ENCODE results near the gene ABCG1. TPM values are rescaled to one million over a fixed set of nuclear protein-coding genes. Genes with fewer than 3 reads are reported as not detected.

ABCG1 gene
- total RNA-seq, 1 donor from 2014 or later: 138 TPM

- FAIRE-seq (no peak), DNase-seq (ENCODE audit: low read depth) (peak; percentile 35)
- no peaks in the 10 kb centered on the region for H3K27me3 ChIP-seq (ENCODE audit: control insufficient read depth, insufficient read depth, low read length)
- no peaks in the 10 kb centered on the region for H3K36me3 ChIP-seq (ENCODE audit: control insufficient read depth, insufficient read depth, low read length)
- TF ChIP-seq, protein P1, sequence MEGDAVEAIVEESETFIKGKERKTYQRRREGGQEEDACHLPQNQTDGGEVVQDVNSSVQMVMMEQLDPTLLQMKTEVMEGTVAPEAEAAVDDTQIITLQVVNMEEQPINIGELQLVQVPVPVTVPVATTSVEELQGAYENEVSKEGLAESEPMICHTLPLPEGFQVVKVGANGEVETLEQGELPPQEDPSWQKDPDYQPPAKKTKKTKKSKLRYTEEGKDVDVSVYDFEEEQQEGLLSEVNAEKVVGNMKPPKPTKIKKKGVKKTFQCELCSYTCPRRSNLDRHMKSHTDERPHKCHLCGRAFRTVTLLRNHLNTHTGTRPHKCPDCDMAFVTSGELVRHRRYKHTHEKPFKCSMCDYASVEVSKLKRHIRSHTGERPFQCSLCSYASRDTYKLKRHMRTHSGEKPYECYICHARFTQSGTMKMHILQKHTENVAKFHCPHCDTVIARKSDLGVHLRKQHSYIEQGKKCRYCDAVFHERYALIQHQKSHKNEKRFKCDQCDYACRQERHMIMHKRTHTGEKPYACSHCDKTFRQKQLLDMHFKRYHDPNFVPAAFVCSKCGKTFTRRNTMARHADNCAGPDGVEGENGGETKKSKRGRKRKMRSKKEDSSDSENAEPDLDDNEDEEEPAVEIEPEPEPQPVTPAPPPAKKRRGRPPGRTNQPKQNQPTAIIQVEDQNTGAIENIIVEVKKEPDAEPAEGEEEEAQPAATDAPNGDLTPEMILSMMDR (IDR thresholded peaks at IDR 0.05; ENCODE audit: insufficient read depth, low read length, severe bottlenecking): no peak
- H3K4me3 ChIP-seq (ENCODE audit: low read depth, low read length): no peak overlapping the region
These were observed 19.4 kb downstream of the ABCG1 start for GRCh38 chr21:42238185-42238934.

GRCh38 chr21:42239556-42239955 is 20.6 kb downstream of the ABCG1 start:
- TF ChIP-seq, protein P1 (IDR thresholded peaks at IDR 0.05; ENCODE audit: insufficient read depth, low read length, severe bottlenecking): no peak
- no peak for DNase-seq (ENCODE audit: low read depth)
- no peak for FAIRE-seq

DNA sequence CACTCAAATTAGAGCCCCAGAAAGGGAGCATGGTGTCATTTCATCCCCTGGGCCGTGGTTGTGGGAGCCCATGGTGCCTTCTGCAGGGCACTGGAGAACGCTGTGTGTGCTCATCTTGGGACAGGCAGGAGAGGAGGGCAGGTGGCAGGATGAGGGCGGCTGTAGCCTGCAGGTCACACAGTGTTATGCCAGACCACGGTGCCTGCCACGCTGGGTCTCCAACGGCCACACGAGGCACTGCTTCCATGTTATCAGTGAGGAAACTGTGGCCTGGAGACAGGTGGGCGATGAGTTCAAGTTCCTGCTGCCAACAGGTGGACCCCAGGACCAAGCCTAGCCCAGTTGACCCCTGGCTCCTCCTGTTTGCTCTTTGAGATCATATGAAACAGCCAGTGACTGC is 21.0 kb downstream of the ABCG1 start:
- Histone ChIP-seq H3K36me3 (ENCODE audit: control insufficient read depth, insufficient read depth, low read length) (no peaks in the 10 kb centered on the region), H3K27me3 (ENCODE audit: control insufficient read depth, insufficient read depth, low read length) (no peaks in the 10 kb centered on the region), H3K4me3 (ENCODE audit: low read depth, low read length) (no peak overlapping the region)
- TF ChIP-seq, protein P1 (IDR thresholded peaks at IDR 0.05; ENCODE audit: insufficient read depth, low read length, severe bottlenecking): no peak
- no peak for DNase-seq (ENCODE audit: low read depth)
- FAIRE-seq: no peak

More at GRCh38 chr21:42239556-42239955, 20.6 kb downstream of the ABCG1 start:
- no peaks in the 10 kb centered on the region for H3K27me3 ChIP-seq (ENCODE audit: control insufficient read depth, insufficient read depth, low read length)
- no peak overlapping the region for H3K4me3 ChIP-seq (ENCODE audit: low read depth, low read length)
- H3K36me3 ChIP-seq (ENCODE audit: control insufficient read depth, insufficient read depth, low read length): no peaks in the 10 kb centered on the region

- TF ChIP-seq, protein P1 (IDR thresholded peaks at IDR 0.05; ENCODE audit: insufficient read depth, low read length, severe bottlenecking): no peak
These were observed 23.7 kb downstream of the ABCG1 start for GRCh38 chr21:42242611-42243010.

GRCh38 chr21:42243026-42243425 is 24.1 kb downstream of the ABCG1 start:
- DNase-seq (ENCODE audit: low read depth): no peak
- Histone ChIP-seq H3K36me3 (ENCODE audit: control insufficient read depth, insufficient read depth, low read length) (peaks cover 1% of the 10 kb centered on the region), H3K27me3 (ENCODE audit: control insufficient read depth, insufficient read depth, low read length) (no peaks in the 10 kb centered on the region), H3K4me3 (ENCODE audit: low read depth, low read length) (no peak overlapping the region)
- FAIRE-seq: no peak
- TF ChIP-seq, protein P1 (IDR thresholded peaks at IDR 0.05; ENCODE audit: insufficient read depth, low read length, severe bottlenecking): no peak

More at GRCh38 chr21:42242611-42243010, 23.7 kb downstream of the ABCG1 start:
- no peaks in the 10 kb centered on the region for H3K27me3 ChIP-seq (ENCODE audit: control insufficient read depth, insufficient read depth, low read length)
- H3K4me3 ChIP-seq (ENCODE audit: low read depth, low read length): no peak overlapping the region
- no peak for FAIRE-seq
- H3K36me3 ChIP-seq (ENCODE audit: control insufficient read depth, insufficient read depth, low read length): peaks cover 1% of the 10 kb centered on the region
- no peak for DNase-seq (ENCODE audit: low read depth)
